T-helper 9 cell (primary cell): Measurements from ENCODE around the gene ELANE.
"Not testable (repeated sequence)": the region's sequence is repeated elsewhere in the genome, so short reads cannot be mapped to it uniquely, and the experiment has no call there.

ENCODE experiments used
- DNase-seq: peaks from one replicate; pipeline ENCODE4 v3.0.0-alpha.2; 2020

Gene ELANE

DNA sequence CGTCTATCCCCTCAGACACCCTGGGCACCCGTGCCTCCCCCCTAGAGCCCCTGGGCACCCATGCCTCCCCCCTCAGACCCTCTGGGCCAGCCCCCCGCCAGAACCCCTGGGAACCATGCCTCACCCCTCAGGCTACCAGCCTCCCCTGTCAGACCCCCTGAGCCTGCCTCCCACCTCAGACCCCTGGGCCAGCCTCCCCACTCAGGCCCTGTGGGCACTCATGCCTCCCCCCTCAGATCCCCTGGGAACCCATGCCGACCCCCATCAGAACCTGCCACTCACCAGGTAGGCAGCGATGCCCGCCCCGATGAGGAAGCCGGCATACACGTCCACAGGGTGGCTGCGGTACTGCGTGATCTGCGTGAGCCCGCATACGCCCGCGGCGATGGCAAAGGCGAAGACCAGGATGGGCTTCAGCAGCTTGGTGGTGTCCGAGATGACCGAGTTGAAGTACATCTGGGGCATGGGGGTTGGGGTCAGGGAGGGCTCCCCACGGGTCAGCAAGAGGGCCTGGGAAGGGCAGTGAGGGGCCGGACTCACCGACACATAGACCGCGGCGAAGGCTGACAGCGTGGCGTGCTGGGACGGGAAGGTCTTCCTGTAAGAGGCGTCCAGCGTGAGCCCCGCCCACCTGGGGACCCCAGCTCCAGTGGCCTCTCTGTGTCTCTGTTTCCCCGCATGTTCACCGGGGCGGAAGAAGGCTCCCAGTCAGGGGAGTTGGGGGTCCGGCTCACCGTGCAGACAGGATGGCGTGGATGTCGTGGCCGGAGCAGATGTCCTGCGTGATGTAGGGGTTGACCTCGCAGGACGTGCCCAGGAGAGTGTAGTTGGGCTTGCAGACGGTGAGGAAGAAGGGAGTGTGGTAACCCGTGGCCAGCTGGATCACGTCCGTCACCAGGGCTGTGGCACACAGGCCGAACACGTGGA, 37.7 kb upstream of the ELANE start:
- DNase-seq, result no peak

DNA sequence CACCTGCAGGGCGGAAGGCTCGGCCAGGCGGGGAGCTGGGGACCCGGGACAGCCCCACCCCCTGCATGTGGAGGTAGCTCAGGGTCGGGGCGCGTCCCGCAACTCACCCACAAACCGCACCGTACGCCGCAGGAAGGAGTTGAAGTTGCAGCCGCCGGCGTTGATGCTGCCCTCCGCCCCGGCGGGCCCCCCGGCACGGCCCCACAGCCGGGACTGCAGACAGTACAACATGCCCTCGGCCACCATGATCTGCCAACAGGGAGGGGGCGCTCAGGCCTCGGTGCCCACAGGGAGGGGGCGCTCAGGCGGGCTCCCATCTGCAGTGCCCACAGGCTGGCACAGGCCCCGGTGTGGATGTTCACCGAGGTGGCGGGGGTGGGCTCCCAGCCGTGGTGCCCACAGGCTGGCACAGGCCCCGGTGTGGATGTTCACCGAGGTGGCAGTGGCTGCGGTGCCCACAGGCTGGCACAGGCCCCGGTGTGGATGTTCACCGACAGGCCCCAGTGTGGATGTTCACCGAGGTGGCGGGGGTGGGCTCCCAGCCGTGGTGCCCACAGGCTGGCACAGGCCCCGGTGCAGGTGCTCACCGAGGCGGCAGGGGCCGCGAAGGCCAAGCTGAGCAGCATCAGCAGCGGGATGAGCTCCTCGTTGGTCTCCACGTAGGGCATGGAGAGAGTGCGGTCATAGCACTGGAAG, 36.9 kb upstream of the ELANE start:
- DNase-seq, result no peak

DNA sequence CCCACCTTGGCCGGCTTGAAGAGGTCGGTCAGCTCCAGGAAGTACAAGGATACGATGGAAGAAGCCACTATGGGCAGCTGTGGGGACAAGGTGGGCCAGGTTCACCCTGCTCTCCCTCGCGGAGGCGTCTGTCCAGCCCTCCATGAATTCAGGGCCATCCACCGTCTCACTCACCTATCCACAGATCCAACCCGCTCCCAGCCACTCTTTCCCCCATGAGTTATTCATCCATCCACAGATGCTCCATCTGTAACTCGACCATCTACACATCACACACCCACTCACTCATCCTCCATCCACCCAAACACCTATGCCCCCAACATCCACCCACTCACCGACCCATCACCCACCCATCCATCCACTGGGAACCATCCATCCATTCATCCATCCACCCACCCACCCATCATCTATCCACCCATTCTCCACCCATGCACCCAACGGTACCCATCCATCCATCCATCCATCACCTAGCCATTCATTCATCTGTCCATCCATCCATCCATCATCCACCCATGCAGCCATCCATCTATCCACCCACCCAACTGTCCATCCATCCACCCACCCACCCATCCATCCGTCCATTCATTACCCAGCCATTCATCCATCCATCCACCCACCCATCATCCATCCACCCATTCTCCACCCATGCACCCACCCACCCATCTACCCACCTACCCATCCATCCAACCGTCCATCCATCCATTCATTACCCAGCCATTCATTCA, 36.2 kb upstream of the ELANE start:
- no peak for DNase-seq

DNA sequence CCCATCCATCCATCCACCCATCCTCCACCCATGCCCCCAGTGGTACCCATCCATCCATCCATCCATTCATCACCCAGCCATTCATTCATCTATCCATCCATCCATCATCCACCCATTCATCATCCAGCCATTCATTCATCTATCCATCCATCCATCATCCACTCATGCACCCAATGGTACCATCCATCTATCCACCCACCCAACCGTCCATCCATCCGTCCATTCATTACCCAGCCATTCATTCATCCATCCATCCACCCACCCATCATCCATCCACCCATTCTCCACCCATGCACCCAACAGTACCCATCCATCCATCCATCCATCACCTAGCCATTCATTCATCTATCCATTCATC, 35.6 kb upstream of the ELANE start:
- DNase-seq, result no peak

DNA sequence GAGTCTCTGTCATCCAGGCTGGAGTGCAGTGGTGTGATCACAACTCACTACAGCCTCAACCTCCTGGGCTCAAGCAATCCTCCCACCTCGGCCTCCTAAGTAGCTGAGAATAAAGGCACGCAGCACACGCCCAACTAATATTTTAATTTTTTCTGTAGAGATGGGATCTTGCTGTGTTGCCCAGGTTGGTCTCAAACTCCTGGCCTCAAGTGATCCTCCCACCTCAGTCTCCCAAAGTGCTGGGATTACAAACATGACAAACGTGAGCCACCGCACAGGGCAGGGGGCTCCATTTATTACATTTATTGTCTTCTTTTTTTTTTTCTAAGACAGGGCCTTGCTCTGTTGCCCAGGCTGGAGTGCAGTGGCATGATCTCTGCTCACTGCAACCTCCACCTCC, 31.9 kb upstream of the ELANE start:
- not testable (repeated sequence) for DNase-seq

DNA sequence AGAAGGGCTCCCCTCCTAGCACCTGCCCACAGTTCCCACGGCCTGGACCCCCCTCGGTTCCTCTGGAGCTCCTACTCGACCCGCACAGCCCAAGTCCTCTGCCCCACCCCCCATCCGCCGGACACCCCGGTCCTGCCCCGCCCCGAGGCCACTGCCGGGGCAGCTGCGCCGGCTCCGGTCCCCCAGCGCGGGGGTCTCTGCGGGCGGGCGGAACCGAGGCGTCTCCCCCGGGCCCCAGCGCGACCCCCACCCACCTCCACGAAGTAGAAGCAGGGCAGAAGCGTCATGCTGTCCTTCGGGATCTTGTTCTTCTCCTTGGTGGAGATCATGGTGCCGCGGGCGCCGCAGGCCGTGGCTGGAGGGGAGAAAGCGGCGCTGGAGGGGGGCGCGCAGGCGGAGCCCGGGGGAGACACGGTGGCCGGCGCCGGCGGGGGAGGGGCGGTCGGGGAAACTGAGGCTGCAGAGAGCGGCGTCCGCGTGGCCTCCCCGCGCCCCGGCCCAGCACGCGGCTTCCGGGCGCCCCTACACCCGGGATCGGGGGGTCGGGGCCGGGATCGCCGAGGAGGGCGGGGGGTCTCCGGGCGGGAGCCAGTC, 30.8 kb upstream of the ELANE start:
- DNase-seq, result no peak

DNA sequence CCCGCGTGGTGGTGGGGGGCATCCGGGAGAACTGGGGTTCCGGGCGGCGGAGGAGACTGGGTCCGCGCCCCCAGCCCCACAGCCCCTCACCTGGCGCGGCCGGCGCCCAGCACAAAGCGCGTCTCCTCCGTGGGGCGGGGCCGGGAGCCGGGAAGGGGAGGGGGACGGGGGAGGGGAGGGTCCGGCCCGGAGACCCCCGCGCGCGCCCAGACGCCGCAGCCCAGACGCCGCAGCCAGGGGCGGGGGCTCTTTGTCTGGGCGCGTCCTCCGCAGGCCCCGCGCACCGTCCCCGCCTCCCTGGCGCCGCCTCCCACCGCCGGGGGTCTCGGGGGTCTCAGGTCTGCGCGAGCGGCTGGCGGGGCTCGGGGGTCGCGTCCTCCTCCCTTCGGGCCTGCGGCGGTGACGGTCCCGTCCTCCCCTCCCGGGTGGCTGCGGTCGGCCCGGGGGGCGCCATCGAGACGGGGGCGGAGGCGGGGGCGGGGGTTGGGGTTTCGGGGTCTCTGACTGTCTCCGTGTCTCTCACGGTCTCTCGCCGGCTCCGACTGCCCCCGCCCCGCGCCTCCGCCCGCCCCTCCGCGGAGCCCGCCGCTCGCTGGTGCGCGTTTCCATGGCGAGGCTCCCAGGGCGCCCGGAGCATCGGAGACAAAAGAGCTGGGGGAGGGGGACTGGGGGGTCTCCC, 30.1 kb upstream of the ELANE start, which contains the start of gene PLPPR3:
PLPPR3 (minus strand) TSS at position 131 of the 679 bp plus-strand sequence. CDS start 396 bp downstream, outside the sequence.
- DNase-seq, result no peak

DNA sequence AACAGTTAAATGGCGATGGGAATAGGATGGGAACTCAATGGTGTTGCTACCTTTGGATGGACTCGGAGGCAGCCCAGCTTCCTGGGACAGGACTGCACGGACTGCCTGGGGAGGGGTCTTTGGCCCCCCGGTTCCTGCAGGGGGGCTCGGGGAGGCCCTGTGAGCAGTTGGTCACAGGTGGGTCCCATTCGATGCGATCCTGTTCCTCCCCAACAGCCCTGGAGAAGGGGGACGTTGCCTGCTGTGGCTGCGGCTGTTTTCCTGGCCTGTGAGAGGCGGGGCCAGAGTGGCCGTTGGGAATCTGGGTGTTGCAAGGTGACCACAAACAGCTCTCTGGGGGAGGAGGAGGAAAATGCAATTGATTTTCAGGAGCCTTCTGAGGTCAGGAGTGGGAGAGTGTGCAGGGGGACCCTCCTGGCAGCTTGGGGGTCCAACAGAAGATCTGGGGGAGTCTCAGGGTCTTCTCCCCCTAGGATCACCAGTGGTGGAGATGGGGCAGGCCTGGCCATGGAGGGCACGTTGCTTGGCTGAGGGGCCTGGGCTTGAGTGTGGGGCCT, 28.5 kb upstream of the ELANE start:
- no peak for DNase-seq

DNA sequence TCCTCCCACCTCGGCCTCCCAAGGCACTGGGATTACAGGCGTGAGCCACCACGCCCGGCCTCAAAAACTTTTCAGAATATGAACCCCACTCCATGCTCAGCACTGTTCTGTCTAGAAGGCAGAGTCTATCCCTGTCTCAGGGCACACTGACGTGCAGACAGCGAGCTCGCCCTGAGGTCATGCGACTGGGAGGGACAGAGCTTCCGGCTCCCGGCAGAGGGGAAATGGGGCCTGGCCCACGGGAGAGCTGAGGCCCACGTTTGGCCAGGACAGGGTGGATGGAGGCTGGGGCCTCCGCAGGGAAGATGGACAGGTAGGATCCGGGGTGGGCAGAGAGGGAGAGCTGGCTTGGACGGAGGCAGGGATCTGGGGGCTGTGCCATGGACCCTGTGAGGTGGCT, 27.2 kb upstream of the ELANE start:
- DNase-seq, result no peak

DNA sequence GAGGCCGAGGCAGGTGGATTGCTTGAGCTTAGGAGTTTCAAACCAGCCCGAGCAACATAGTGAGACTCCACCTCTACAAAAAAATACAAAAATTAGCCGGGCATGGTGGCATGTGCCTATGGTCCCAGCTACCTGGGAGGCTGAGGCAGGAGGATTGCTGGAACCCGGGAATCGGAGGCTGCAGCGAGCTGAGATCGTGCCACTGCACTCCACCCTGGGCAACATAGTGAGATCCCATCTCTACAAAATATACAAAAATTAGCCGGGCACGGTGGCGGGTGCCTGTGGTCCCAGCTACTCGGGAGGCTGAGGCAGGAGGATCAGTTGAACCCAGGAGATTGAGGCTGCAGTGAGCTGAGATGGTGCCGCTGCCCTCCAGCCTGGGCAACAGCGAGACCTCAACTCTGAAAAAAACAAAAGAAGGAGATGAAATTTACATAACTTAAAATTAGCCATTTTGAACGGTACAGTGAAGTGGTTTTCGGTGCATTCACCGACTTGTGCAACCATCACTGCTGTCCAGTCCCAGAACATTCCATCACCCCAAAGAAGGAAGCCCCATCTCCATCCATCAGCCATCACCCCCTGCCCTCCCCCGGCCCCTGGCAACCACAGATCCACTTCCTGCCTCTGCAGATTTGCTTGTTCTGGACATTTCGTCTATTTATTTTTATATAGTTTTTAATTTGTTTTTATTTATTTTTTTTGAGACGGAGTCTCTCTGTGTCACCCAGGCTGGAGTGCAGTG, 26.0 kb upstream of the ELANE start:
- DNase-seq, result no peak

DNA sequence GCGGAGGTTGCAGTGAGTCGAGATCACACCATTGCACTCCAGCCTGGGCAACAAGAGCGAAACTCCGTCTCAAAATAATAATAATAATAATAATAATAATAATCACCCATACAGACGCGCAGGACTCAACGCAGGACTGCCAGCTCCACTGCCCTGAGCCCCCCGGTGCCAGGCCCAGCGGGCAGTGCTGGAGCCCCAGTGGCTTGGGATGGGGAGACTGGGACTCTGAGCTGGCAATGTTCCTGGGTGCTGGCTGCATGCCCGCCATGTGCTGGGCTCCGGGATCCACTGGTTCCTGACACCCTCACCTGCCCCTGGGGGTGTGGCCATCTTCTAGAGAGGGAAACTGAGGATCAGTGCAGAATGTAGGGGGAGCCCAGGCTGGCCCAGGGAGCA, 24.8 kb upstream of the ELANE start:
- no peak for DNase-seq

DNA sequence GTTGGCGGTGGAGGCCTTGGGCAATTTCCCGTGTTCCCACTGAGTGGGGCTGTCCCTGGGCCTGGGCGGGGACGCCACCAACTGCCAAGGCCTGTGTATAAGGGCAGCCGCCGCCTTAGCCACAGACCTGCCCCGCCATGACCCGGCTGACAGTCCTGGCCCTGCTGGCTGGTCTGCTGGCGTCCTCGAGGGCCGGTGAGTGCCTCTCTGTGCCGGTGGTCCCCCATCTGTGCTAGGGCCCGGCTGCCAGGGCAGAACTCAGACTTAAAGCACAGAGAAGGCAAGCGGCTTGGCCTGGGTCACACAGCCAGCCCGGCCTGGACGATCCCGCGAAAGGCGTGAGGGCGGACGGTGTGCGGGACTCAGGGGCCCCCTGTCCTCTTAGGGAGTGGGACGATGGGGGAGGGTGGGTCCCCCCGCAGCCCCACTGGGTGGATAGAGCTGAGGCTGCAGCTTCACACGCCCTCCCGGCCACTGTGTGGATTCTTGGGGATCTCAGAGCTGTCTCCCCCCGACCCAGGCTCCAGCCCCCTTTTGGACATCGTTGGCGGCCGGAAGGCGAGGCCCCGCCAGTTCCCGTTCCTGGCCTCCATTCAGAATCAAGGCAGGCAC, 24.3 kb upstream of the ELANE start, which contains the start of gene AZU1:
AZU1 (plus strand) TSS at position 128 of the 612 bp plus-strand sequence; CDS start at position 138, 10 bp downstream.
- no peak for DNase-seq

DNA sequence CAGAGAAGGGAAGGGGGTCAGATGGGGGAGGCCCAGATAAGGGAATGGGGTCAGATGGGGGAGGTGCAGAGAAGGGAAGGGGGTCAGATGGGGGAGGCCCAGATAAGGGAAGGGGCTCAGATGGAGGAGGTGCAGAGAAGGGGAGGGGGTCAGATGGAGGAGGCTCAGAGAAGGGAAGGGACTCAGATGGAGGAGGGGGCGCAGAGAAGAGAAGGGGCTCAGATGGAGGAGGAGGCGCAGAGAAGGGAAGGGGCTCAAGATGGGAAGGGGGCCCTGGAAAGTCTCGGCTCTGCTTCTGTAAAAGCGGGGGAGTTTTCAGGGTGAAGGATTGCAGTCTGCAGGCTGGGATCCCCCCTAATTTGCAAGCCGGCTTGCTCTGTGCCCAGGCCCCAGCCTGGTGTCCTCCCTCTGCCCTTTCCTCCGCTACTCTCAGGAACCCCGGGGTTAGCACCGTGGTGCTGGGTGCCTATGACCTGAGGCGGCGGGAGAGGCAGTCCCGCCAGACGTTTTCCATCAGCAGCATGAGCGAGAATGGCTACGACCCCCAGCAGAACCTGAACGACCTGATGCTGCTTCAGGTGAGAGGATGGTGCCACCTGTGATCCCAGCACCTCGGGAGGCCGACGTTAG, 22.9 kb upstream of the ELANE start:
- no peak for DNase-seq

DNA sequence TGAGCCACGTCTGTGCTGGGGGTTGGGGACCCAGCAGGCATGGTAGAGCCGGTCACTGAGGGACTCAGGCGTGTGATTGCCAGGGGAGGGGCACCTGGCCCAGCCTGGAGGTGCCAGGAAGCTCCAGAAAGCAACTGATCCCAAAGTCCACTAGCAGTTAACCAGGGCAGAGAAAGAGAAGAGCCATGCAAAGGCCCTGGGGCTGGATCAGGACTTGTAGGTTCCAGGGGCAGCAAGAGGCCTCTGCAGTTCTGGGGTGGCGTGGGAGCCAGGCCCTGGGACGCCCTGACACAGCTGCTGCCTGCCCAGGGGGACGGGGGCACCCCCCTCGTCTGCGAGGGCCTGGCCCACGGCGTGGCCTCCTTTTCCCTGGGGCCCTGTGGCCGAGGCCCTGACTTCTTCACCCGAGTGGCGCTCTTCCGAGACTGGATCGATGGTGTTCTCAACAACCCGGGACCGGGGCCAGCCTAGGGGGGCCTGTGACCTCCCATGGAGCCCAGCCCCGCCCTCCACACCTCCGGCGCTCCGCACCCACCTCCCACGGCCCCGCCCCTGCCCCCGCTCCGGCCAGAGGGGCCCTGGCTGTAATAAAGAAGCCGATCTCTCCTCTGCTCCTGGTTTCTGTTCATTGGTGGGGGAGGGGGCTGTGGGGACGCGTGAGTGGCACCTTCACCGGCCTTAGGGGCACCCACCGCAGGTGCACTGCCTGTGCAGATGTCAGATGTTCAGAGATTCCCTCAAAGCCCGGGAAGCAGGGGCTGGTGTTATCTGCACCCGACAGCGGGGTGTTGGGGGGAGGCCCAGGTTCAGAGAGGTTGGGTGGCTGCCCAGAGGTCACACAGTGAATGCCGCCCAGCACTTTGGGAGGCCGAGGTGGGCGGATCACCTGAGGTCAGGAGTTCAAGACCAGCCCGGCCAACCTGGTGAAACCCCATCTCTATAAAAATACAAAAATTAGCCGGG, 20.4 kb upstream of the ELANE start:
- no peak for DNase-seq

DNA sequence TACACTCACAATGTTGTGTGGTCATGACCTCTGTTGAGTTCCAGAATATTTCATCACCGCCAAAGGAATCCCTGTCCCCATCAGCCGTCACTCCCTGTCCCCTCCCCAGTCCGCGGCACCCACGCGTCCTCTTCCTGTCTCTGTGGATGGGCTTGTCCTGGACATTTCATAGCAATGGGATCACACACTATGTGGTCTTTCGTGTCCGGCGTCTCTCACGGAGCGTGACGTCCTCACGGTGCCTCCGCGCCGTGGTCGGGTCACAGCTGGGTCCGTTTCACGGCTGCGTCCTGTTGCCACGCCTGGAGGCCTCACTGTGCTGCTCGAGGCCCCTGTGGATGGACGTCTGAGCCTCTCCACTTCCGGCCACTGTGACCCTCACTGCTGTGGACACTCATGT, 17.9 kb upstream of the ELANE start:
- no peak for DNase-seq

DNA sequence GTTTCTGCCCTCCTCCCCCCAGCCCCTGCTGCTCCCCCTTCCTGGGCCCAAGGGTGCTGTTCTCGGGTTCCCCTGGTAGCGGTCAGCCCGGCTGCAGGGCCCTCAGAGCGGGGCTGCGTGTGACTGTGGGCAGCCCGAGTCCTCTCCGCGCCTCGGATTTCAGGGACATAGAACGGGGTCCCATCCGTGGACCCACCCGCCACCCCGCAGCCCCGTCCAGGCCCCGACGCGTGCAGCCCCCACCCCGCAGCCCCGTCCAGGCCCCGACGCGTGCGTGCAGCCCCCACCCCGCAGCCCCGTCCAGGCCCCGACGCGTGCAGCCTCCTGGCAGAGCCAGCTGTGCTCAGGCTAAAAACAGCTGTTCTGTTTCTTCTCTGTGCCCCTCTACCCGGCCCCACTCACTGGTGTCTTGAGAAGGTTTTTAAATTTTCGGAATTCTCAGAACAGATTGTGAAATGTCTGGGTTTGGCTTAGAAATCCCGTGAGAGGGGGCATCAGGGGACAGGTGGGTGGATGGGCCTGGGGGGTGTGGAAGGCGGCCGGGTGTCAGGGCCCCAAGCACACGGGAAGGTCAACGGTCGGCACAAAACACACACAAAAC, 16.8 kb upstream of the ELANE start:
- DNase-seq, result no peak

DNA sequence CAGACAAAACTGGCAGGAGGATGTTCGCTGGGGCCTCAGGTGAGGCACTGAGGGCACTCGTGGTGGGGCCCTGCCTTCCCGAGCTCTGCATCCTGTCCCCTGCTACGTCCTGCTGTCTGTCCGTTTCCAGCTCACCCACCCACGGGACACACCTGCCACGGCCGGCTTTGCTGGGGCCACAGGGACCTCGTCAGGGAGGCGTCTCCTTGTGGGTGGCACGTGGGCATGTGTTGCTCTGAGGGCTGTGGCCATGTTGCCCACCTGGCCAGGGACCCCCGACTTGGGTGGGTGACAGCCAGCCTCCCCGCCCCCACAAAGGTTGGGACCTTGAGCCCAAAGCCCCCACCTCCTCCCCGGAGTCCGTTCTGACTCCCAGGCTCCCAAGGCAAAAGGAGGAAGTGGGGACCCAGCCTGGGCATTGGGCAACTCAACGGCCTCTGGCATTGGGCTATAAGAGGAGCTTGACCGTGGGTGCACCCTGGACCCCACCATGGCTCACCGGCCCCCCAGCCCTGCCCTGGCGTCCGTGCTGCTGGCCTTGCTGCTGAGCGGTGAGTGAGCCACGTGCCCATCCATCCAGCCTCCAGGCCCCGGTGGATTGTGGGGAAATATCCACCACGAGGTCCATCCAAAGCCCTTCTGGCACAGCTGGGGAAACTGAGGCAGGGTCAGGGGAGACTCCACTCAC, 11.4 kb upstream of the ELANE start, which contains the start of gene PRTN3:
PRTN3 (plus strand) TSS at position 481 of the 688 bp plus-strand sequence; CDS start at position 491, 10 bp downstream.
- DNase-seq, result no peak

DNA sequence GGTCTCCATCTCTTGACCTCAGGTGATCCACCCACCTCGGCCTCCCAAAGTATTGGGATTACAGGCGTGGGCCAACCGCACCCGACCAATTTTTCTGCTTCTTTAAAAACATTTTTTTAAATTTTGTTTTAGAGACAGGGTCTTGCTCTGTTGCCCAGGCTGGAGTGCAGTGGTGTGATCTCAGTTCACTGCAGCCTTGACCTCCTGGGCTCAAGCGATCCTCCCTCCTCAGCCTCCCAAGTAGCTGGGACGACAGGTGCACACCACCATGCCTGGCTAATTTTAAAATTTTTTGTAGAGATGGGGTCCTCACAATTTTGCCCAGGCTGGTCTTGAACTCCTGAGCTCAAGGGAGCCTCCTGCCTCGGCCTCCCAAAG, 9.3 kb upstream of the ELANE start:
- not testable (repeated sequence) for DNase-seq
